ENCODE data around the gene NR2E1.

The NR2E1 gene

DNA sequence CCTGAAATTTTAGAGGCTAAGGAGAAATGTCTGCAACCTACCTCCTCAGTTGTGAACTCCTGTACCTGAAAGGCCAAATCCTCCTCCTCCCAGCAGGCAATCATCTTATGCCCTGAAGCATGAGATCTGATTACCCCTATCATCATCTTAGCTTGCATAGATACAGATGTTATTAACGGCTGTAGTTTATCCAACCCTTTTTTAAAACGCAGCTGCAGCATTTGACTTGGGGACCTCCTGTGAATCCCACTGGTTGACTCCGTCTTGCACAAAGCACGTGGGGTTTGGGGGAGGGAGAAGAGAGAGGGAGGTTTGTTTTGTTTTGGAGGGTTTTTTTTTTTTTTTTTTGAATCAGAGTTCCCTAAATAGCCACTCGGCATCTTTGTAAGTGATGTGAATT is 5.8 kb upstream of the NR2E1 start:
- Histone ChIP-seq H3K9ac (ENCODE audit: insufficient read length) (no peak overlapping the region), H3K36me3 (ENCODE audit: insufficient read depth, low read length) (no peaks in the 10 kb centered on the region), H3K4me3 (no peak overlapping the region), H3K9me3 (ENCODE audit: low read depth, low read length) (no peaks in the 10 kb centered on the region), H3K27ac (no peak overlapping the region)
- no peak for DNase-seq (ENCODE audit: low read depth, low spot score)
- TF ChIP-seq POLR2AphosphoS5 (IDR thresholded peaks at IDR 0.05; ENCODE audit: borderline replicate concordance, low read depth, low read length) (no peak), FOXP2 (optimal IDR thresholded peaks at IDR 0.05; ENCODE audit: control extremely low read depth, extremely low read length, insufficient read depth) (no peak), EZH2 (IDR thresholded peaks at IDR 0.05) (no peak)

DNA sequence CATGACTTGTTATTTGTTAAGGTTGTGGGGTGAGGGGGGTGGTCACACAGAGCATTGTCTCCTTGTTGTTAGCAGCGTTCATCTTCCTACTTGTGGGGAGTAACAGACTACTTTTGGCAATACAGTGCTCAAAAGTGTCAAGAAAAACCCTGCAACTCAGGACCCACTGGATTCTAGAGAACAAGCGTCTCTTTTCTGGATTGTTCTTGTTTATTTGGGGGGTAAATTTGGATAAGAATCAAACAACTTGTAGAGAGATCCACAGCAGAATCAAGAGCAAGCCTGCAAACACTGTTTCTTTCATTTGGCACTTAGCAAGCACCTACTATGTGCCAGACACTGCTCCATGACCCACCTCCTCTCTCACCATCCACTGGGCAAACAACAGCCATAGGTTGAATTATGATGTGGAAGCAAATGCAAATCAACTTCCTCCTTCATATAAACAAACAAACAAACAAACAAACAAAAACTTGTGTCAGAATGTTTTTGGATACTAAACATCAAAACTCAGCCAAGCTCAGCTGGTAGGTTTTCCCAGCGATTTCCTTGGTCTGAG is 4.0 kb upstream of the NR2E1 start:
- no peak for DNase-seq (ENCODE audit: low read depth, low spot score)
- Histone ChIP-seq H3K9me3 (ENCODE audit: low read depth, low read length) (no peaks in the 10 kb centered on the region), H3K9ac (ENCODE audit: insufficient read length) (no peak overlapping the region), H3K36me3 (ENCODE audit: insufficient read depth, low read length) (no peaks in the 10 kb centered on the region), H3K4me3 (no peak overlapping the region), H3K27ac (no peak overlapping the region)
- TF ChIP-seq FOXP2 (optimal IDR thresholded peaks at IDR 0.05; ENCODE audit: control extremely low read depth, extremely low read length, insufficient read depth): no peak
- TF ChIP-seq EZH2 (IDR thresholded peaks at IDR 0.05): no peak
- no peak for TF ChIP-seq POLR2AphosphoS5 (IDR thresholded peaks at IDR 0.05; ENCODE audit: borderline replicate concordance, low read depth, low read length)

DNA sequence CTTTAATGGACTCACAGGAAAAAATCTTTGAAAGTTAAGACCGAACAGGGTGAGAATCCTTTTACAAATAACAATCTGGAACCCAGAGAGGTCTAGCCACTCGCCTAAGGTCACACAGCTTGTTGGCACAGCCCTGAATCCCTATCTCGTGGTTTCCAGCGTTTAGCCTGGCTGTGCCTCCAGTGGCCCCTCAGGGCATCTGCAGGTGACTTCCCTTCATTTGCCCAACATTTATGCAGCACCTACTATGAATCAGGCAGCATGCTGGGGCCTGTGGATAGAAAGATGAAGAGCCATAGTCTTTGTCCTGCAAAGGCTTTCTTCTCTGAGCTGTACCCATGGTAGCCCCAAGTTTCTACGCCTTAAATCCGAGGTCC is 2.6 kb upstream of the NR2E1 start:
- Histone ChIP-seq H3K9me3 (ENCODE audit: low read depth, low read length) (no peaks in the 10 kb centered on the region), H3K36me3 (ENCODE audit: insufficient read depth, low read length) (no peaks in the 10 kb centered on the region), H3K9ac (ENCODE audit: insufficient read length) (no peak overlapping the region), H3K4me3 (no peak overlapping the region), H3K27ac (no peak overlapping the region)
- no peak for DNase-seq (ENCODE audit: low read depth, low spot score)
- TF ChIP-seq EZH2 (IDR thresholded peaks at IDR 0.05) (no peak), POLR2AphosphoS5 (IDR thresholded peaks at IDR 0.05; ENCODE audit: borderline replicate concordance, low read depth, low read length) (no peak), FOXP2 (optimal IDR thresholded peaks at IDR 0.05; ENCODE audit: control extremely low read depth, extremely low read length, insufficient read depth) (no peak)

DNA sequence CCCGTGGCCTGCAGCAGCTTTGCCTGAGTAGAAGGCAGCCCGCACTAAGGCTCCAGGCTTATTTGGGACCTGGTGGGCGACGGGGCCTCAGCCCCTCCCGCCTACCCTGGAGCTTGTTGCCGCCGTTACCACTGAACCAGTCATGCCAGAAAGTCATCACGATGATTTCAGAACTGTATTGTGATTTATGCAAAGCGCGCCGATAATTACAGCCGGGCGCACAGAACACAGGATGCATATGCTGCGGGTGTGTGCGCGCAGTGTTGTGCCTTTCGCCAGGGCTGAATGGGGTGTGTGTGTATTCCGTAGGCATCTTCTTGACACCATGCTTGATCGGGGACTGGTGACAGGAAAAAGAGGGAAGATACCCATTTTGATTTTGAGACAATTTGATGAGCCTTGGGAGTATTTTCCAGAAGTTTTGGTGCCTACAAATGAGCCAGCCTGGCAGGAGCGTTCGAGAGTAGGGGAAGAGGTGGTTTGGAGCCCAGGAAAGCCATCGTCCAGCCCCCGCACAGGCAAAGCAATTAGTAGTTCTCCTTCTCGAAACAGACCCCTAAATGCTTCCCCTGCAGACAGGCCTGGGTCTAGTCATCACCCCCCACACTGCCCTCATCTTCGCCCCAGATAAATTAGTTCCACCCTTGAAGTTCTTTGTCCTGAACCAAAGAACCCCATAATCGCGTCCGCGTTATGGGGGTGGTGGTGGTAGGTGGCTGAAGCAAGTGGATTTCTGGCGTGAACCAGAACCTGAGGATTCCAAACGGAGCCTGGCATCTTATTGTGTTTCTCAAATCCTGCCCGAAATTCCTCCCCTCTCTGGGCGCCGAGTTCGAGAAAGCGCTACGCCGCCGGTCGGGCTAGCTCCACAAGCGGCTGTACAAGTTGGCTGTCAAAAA is 1.9 kb upstream of the NR2E1 start:
- Histone ChIP-seq H3K9me3 (ENCODE audit: low read depth, low read length) (no peaks in the 10 kb centered on the region), H3K4me3 (no peak overlapping the region), H3K36me3 (ENCODE audit: insufficient read depth, low read length) (no peaks in the 10 kb centered on the region), H3K9ac (ENCODE audit: insufficient read length) (no peak overlapping the region), H3K27ac (no peak overlapping the region)
- no peak for DNase-seq (ENCODE audit: low read depth, low spot score)
- TF ChIP-seq EZH2 (IDR thresholded peaks at IDR 0.05) (no peak), FOXP2 (optimal IDR thresholded peaks at IDR 0.05; ENCODE audit: control extremely low read depth, extremely low read length, insufficient read depth) (no peak), POLR2AphosphoS5 (IDR thresholded peaks at IDR 0.05; ENCODE audit: borderline replicate concordance, low read depth, low read length) (no peak)

DNA sequence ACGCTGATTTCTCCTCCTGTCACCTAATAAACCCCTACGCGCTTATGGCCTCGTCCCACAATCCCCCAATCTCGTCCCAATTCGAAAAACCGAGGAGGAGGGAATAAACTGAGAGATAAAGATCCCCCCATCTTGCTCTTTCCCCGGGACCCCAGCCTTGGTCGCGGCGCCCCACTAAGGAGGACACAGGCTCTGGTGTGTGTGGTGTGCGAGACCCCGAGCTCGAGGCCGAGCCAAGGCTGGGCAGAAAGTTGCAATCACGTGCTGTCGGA is 1.3 kb upstream of the NR2E1 start:
- TF ChIP-seq FOXP2 (optimal IDR thresholded peaks at IDR 0.05; ENCODE audit: control extremely low read depth, extremely low read length, insufficient read depth) (no peak), POLR2AphosphoS5 (IDR thresholded peaks at IDR 0.05; ENCODE audit: borderline replicate concordance, low read depth, low read length) (no peak), EZH2 (IDR thresholded peaks at IDR 0.05) (no peak)
- no peak for DNase-seq (ENCODE audit: low read depth, low spot score)
- H3K9me3 ChIP-seq (ENCODE audit: low read depth, low read length): no peaks in the 10 kb centered on the region
- H3K27ac ChIP-seq: no peak overlapping the region
- H3K36me3 ChIP-seq (ENCODE audit: insufficient read depth, low read length): no peaks in the 10 kb centered on the region
- peak overlapping the region; percentile 79 for H3K4me3 ChIP-seq
- H3K9ac ChIP-seq (ENCODE audit: insufficient read length): no peak overlapping the region

DNA sequence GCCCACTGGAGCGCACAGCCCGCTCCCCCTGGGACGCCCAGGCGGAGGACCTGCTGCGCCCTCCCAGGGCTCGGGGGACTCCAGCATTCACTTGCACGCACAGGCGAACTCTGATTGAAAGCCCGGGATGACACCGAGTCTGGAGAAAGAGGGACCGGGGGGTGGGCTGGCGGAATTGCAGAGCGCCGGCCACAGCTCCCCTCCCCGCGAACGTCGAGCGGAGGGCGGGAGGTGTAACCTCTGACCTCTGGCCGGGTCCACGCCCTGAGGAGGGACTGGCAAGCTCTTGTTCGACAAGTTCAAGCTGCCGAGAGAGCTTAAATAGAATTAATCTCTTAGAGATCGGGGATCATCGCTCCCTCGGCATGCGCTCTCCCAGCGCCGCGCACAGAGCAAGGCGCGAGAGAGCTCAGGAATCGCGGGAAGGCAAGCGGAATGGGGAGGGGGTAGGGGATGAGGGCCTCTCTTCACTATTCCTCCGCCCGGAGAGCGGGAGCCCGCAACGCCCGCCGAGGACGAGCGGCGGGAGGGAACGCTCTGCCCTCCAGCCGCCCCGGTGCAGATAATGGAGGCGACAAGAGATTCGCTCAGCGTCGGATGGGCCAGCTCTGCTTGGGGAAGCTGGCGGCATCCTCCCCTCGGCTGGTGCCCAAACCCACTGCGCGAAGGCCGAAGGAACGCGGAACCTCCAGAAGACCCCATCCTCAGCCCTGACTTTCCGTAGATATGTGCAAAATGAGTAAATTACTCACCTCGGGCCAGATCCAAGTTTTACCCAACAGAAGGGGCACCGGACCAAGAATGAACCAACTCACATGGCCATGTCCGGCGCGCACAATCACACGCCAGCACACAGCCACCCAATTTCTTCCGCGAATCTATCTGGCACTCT is 761 bp upstream of the NR2E1 start:
- Histone ChIP-seq H3K9ac (ENCODE audit: insufficient read length) (peak overlapping the region; percentile 71), H3K27ac (no peak overlapping the region), H3K4me3 (peak overlapping the region; percentile 79), H3K36me3 (ENCODE audit: insufficient read depth, low read length) (no peaks in the 10 kb centered on the region), H3K9me3 (ENCODE audit: low read depth, low read length) (no peaks in the 10 kb centered on the region)
- TF ChIP-seq POLR2AphosphoS5 (IDR thresholded peaks at IDR 0.05; ENCODE audit: borderline replicate concordance, low read depth, low read length) (no peak), EZH2 (IDR thresholded peaks at IDR 0.05) (no peak), FOXP2 (optimal IDR thresholded peaks at IDR 0.05; ENCODE audit: control extremely low read depth, extremely low read length, insufficient read depth) (no peak)
- no peak for DNase-seq (ENCODE audit: low read depth, low spot score)

DNA sequence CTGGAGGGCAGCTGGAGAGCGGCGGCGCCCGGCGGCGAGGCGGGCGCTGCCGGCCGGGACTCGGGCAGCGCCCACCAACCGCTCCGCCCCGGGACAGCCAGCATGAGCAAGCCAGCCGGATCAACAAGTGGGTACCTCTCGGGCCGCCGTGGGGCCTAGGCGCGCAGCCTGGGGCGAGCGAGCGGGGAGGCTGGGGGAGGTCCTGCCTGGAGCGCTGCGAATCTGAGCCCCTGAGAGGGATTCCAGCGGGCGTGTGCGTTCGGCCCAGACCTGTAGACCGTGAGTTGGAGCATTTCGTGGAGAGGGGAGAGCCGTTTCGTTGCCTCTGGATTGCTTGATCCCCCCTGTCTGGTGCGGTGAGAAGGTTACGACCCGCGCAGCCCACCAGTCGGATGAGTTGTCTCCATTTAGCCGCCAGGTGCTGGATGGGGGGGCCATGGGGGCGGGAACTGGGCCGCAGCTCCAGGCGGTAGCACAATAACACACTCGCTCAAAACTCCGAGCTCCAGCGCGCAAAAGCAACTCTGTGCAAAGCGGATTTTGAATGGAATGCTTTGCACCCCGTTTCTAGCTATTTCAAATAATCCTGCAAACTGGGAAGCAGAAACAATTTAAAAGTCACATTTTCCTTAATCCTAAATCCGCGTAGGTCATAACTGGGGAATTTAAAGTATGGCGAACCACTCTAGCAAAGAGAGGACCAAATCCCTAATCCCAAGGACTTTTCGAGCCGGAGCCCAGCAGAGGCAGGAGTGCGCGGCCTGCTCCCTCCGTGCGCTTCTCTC is 1.0 kb downstream of the NR2E1 start:
- TF ChIP-seq FOXP2 (optimal IDR thresholded peaks at IDR 0.05; ENCODE audit: control extremely low read depth, extremely low read length, insufficient read depth) (no peak), EZH2 (IDR thresholded peaks at IDR 0.05) (no peak), POLR2AphosphoS5 (IDR thresholded peaks at IDR 0.05; ENCODE audit: borderline replicate concordance, low read depth, low read length) (no peak)
- Histone ChIP-seq H3K36me3 (ENCODE audit: insufficient read depth, low read length) (no peaks in the 10 kb centered on the region), H3K9ac (ENCODE audit: insufficient read length) (no peak overlapping the region), H3K27ac (no peak overlapping the region), H3K9me3 (ENCODE audit: low read depth, low read length) (no peaks in the 10 kb centered on the region), H3K4me3 (peak overlapping the region; percentile 79)
- DNase-seq (ENCODE audit: low read depth, low spot score): no peak

All from SK-N-MC (cell line).